SU-DHL-6 (cell line): ENCODE results near the gene SMDT1.

ENCODE experiments used
- H2AFZ ChIP-seq: fragments of 200-600 bp; sonication (generic); 2 replicates; pipeline ENCODE4 v1.6.1; 2014; ENCODE audit warnings: low read depth, mild to moderate bottlenecking, moderate library complexity, mixed read lengths, antibody characterized with exemption, low read length; ENCODE audit not compliant: severe bottlenecking
- H3F3A ChIP-seq: fragments of 200-600 bp; shearing (Covaris generic); 2 replicates; pipeline ENCODE4 v1.6.0; 2016; ENCODE audit warnings: antibody characterized with exemption, mild to moderate bottlenecking; ENCODE audit not compliant: insufficient read depth
- H3K27ac ChIP-seq: fragments of 200-600 bp; sonication (generic); 2 replicates; pipeline ENCODE4 v1.5.1; 2016; ENCODE audit warnings: low read depth, mild to moderate bottlenecking, low read length, moderate library complexity, mixed read lengths
- H3K27me3 ChIP-seq: fragments of 200-600 bp; sonication (generic), shearing (Covaris generic); 2 replicates; pipeline ENCODE4 v1.6.0; 2014; ENCODE audit warnings: mild to moderate bottlenecking, low read length
- H3K36me3 ChIP-seq: fragments of 200-600 bp; sonication (generic); 2 replicates; pipeline ENCODE4 v1.6.1; 2014; ENCODE audit warnings: mild to moderate bottlenecking, low read length, mixed read lengths
- H3K4me2 ChIP-seq: fragments of 300-600, 200-600 bp; shearing (Covaris generic), sonication (generic); 2 replicates; pipeline ENCODE4 v1.6.0; 2014; ENCODE audit warnings: low read length, low read depth, mild to moderate bottlenecking; ENCODE audit not compliant: poor library complexity, severe bottlenecking
- H3K4me3 ChIP-seq: fragments of 200-600 bp; sonication (generic); 2 replicates; pipeline ENCODE4 v1.5.1; 2014; ENCODE audit warnings: antibody characterized with exemption, low read length, mild to moderate bottlenecking, mixed read lengths; ENCODE audit not compliant: insufficient read depth, poor library complexity, severe bottlenecking
- H3K79me2 ChIP-seq: fragments of 200-600 bp; sonication (generic); 2 replicates; pipeline ENCODE4 v1.6.1; 2014; ENCODE audit warnings: mild to moderate bottlenecking, low read length, moderate library complexity; ENCODE audit not compliant: insufficient read depth
- H3K9ac ChIP-seq: fragments of 200-600 bp; sonication (generic); 2 replicates; pipeline ENCODE4 v1.7.0; 2014; ENCODE audit warnings: mild to moderate bottlenecking, low read length
- H3K9me2 ChIP-seq: fragments of 200-600 bp; sonication (generic); replicated peaks from 2 replicates; pipeline ENCODE4 v1.6.1; 2014; ENCODE audit warnings: low read length; ENCODE audit not compliant: insufficient read depth
- H3K9me3 ChIP-seq: fragments of 200-600 bp; sonication (generic); 2 replicates; pipeline ENCODE4 v1.6.1; 2014; ENCODE audit warnings: low read length, mixed read lengths; ENCODE audit not compliant: insufficient read depth
- H4K20me1 ChIP-seq: fragments of 200-600 bp; sonication (generic); 2 replicates; pipeline ENCODE4 v1.6.1; 2014; ENCODE audit warnings: low read depth, mild to moderate bottlenecking, antibody characterized with exemption, low read length, moderate library complexity, mixed read lengths
- EZH2phosphoT487 ChIP-seq: fragments of 200-600 bp; sonication (generic), shearing (Covaris generic); conservative IDR thresholded peaks from 2 replicates; pipeline ENCODE4 v1.6.1; 2018; ENCODE audit warnings: mild to moderate bottlenecking, antibody characterized with exemption, low read length, moderate library complexity, mixed read lengths
- TF ChIP-seq, protein P1 (sequence below): fragments of 200-600 bp; sonication (generic); IDR thresholded peaks from one replicate; pipeline ENCODE4 v1.5.1; 2017; ENCODE audit warnings: antibody characterized with exemption, mild to moderate bottlenecking, low read length, moderate library complexity; ENCODE audit not compliant: insufficient read depth, poor library complexity, severe bottlenecking

The SMDT1 gene

DNA sequence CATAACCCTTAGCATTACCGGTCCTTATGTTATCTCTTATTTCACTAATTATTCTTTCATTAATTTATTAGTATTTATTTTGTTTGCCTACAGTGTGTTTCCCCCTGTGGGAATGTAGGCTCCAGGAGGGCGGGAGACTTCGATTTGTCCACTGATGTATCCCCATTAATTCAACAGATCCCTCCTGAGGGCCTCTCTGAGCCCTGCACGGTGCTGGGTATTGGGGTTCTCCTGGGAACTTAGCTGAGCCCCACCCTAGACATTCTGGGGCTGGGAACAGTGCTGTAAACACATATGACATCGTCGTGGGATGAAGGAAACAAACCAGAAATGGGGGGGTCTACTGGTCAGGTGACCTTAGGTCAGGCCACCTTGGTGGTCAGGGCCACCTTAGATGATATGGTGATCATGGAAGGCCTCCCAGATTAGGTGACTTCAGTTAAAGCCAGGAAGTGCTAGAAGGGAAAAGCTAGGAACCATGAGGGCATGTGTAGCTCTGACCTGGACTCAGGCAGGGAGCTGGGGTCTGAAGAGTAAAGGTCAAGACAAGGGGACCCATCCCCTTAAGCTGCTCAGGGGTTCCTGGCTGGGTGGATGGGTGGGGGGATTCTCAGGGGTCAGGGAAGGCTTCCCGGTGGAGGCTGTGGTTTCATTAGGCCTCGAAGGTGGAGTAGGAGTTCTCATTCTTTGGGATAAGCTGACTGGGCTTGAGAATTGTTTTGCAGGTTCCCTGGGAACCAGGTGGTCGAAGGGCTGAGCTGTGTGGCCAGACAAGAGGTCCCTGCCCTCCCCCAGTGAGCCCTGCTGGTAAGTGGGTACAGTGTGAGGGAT lies 4.4 kb upstream of the SMDT1 start:
- Histone ChIP-seq H3K4me3 (no peak overlapping the region), H3K9ac (no peak overlapping the region), H3K9me2 (no peaks in the 10 kb centered on the region), H3F3A (no peaks in the 10 kb centered on the region), H3K27me3 (no peaks in the 10 kb centered on the region), H3K4me2 (no peak overlapping the region), H3K27ac (no peak overlapping the region), H3K36me3 (no peaks in the 10 kb centered on the region), H3K79me2 (peaks cover 2% of the 10 kb centered on the region), H2AFZ (no peak overlapping the region), H4K20me1 (no peaks in the 10 kb centered on the region), H3K9me3 (no peaks in the 10 kb centered on the region)
- no peak for TF ChIP-seq EZH2phosphoT487
- TF ChIP-seq, protein P1, sequence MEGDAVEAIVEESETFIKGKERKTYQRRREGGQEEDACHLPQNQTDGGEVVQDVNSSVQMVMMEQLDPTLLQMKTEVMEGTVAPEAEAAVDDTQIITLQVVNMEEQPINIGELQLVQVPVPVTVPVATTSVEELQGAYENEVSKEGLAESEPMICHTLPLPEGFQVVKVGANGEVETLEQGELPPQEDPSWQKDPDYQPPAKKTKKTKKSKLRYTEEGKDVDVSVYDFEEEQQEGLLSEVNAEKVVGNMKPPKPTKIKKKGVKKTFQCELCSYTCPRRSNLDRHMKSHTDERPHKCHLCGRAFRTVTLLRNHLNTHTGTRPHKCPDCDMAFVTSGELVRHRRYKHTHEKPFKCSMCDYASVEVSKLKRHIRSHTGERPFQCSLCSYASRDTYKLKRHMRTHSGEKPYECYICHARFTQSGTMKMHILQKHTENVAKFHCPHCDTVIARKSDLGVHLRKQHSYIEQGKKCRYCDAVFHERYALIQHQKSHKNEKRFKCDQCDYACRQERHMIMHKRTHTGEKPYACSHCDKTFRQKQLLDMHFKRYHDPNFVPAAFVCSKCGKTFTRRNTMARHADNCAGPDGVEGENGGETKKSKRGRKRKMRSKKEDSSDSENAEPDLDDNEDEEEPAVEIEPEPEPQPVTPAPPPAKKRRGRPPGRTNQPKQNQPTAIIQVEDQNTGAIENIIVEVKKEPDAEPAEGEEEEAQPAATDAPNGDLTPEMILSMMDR = no peak

DNA sequence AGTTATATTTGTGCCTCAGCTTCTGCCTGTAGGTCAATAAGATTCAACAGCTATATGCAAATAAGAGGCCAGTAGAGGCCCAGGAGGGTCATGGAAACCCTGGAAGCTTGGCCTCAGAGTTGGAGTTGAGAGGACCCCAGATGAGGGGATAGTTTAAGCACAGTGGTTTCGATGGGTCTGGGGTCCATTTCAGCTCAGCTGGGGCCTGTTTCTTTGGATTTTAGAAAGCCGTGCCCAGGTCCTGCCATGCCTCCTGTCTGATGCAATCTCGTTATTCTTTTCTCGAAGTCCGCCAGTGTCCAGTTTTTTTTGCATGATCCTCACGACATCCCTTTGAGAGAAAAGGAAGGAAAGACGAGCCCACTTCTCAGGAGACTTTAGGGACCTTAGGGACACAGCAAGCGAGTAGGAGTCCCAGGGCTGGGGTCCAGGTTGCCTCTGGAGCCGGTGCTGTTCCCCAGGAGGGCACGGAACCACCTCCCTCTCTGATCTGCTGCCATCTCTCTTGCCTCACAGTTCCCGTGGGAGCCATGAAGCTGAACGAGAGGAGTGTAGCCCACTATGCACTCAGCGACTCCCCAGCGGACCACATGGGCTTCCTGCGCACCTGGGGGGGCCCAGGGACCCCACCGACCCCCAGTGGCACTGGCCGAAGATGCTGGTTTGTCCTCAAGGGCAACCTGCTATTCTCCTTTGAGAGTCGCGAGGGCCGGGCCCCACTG lies 2.6 kb upstream of the SMDT1 start:
- Histone ChIP-seq H3K4me2 (no peak overlapping the region), H3K79me2 (peaks cover 20% of the 10 kb centered on the region), H3K27me3 (no peaks in the 10 kb centered on the region), H3K9me3 (no peaks in the 10 kb centered on the region), H4K20me1 (no peaks in the 10 kb centered on the region), H3F3A (no peaks in the 10 kb centered on the region), H3K27ac (no peak overlapping the region), H3K36me3 (no peaks in the 10 kb centered on the region), H2AFZ (no peak overlapping the region), H3K9ac (no peak overlapping the region), H3K9me2 (no peaks in the 10 kb centered on the region), H3K4me3 (no peak overlapping the region)
- TF ChIP-seq, protein P1 = no peak
- no peak for TF ChIP-seq EZH2phosphoT487

DNA sequence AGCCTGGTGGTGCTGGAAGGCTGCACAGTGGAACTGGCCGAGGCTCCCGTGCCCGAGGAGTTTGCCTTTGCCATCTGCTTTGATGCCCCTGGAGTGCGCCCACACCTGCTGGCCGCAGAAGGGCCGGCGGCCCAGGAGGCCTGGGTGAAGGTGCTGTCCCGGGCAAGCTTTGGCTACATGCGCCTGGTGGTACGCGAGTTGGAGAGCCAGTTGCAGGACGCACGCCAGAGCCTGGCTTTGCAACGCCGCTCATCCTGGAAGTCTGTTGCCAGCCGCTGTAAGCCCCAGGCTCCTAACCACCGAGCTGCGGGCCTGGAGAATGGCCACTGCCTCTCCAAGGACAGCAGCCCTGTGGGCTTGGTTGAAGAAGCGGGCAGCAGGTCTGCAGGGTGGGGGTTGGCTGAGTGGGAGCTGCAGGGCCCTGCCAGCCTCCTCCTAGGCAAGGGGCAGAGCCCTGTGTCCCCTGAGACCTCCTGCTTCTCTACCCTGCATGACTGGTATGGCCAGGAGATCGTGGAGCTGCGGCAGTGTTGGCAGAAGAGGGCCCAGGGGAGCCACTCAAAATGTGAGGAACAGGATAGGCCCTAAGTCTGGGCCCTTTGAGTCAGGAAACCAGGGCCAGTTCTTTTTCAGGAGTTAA lies 1.9 kb upstream of the SMDT1 start:
- TF ChIP-seq, protein P1 = no peak
- no peak for TF ChIP-seq EZH2phosphoT487
- H3K36me3 ChIP-seq = peaks cover 3% of the 10 kb centered on the region; the same call in 1 of the 2 replicates
- no peaks in the 10 kb centered on the region for H3K27me3 ChIP-seq
- H3K27ac ChIP-seq = no peak overlapping the region
- no peak overlapping the region for H3K4me3 ChIP-seq
- H3K9ac ChIP-seq = no peak overlapping the region
- no peaks in the 10 kb centered on the region for H3F3A ChIP-seq
- H3K79me2 ChIP-seq = peaks cover 23% of the 10 kb centered on the region
- no peak overlapping the region for H3K4me2 ChIP-seq
- H3K9me3 ChIP-seq = no peaks in the 10 kb centered on the region
- no peak overlapping the region for H2AFZ ChIP-seq
- H3K9me2 ChIP-seq = no peaks in the 10 kb centered on the region
- H4K20me1 ChIP-seq = no peaks in the 10 kb centered on the region
